HG03457 (cell line): ENCODE results near the gene ATP8A2.

Experiments used
- ATAC-seq: cut with Tn5 transposase; IDR thresholded peaks from one replicate; pipeline ENCODE4 v1.9.1; 2021; ENCODE audit warnings: moderate number of reproducible peaks; ENCODE audit not compliant: unreplicated experiment

The ATP8A2 gene

DNA sequence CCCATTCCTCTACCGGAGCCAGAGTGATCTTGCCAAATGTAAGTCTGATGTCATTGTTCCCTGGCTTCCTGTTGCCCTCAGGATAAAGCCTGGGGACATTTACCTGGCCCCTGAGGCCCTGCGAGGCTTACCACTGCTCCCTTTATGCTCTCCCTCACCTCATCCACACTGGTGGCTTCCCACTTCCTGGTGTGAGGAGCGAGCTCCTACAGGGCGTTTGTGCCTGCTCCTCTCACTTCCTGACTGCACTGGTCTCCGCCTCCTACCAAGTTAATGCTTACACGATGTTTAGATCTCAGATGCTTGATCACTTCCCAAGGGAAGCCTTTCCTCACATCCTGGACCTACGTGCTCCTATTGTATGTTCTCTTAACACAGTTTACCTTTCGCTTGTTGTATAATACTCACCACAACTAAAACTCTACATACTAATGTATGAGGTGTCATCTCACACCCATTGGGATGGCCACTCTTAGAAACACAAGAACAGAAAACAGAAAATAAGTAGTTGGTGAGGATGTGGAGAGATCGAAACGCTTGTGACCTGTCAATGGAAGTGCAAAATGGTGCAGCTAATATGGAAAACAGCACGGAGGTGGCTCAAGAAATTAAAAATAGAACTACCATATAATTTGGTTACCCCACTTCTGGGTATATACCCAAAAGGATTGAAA lies 502.4 kb downstream of the ATP8A2 start:
- ATAC-seq, result no peak

DNA sequence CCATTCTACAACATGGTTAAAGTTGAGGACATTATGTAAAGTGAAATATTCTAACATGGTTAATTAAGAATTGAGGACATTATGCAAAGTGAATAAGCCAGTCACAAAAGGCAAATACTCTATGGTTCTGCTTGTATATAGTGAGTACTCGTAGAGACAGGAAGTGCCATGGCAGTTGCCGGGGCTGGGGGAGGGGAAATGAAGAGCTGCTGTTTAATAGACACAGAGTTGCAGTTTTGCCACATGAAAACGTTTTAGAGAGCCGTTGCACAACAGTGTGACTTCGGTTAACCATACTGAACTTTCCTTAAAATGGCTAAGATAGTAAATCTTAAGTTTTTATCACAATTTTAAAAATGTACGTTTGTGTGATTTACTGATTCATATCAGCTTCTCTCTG lies 503.1 kb downstream of the ATP8A2 start:
- ATAC-seq, result no peak

DNA sequence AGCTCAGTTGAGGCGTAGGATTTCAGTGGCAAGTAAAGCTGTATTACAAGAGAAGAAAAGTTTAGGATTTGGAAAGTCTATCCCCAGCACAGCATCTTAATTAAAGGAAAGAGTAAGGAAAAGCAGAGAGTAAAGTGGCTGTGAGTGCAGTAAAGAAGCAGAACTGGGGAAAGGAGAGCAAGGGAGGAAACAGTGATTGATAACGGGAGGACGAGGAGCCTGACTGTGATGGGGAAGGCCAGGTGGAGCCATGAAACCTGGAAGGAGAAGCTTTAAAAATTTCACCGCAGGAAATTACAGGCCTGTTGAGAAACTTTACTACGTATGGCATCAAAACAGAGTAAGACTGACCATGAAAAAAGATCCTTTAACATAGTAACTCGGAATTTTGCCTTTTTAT lies 504.5 kb downstream of the ATP8A2 start:
- ATAC-seq, result no peak

DNA sequence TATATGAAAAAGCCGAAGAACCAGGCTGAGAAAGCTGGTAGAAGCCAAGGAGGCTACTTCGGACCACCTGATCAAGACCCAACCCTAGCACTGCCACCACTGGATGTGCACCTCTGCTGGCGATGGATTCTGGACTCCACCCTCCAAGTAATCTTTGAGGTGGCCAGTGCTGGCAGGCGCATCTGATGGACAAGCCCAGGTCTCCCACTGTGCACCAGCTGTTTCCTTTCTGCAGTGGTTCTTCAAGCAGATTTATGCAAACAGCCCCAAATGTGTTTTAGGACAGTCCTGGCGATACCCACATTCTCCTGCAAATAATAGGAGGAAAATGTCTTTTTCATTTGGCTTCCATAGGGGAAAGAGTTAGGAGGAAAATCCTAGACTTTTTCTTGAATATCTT lies 507.7 kb downstream of the ATP8A2 start:
- no peak for ATAC-seq

DNA sequence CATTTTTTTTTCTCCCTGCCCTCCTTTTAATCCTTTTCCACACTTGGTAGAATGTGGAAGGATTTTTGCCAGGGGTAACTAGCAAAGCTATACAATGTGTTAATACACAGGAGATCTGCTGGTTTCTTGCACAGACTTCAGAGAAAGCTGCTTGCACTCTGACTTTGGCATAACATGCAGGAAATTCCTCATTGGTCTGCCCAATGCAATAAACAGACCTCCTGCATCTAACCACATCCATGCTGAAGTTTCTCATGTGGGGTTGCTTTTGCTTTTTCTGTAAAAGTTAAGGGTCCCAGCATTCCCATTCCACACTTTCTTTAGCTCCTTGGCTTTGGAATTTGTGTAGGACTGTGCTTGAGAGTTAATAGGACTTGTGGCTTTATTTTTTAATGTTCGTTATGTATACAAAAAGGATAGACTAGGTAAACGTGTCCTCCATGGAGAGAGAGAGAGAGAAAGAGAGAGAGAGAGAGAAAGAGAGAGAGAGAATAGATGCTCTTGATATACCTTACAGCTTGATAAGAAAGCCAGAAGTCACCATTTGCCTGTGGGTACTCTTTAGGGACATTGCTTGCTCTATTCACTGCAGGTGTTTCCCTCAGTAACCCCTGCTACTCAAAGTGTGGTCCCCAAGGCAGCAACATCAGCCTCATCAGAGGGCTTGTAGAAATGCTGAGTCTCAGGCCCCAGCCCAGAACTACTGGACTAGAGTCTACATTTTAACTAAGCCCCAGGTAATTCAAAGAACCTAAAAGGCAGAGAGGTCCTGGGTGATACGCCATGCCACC lies 509.6 kb downstream of the ATP8A2 start:
- ATAC-seq, result no peak

DNA sequence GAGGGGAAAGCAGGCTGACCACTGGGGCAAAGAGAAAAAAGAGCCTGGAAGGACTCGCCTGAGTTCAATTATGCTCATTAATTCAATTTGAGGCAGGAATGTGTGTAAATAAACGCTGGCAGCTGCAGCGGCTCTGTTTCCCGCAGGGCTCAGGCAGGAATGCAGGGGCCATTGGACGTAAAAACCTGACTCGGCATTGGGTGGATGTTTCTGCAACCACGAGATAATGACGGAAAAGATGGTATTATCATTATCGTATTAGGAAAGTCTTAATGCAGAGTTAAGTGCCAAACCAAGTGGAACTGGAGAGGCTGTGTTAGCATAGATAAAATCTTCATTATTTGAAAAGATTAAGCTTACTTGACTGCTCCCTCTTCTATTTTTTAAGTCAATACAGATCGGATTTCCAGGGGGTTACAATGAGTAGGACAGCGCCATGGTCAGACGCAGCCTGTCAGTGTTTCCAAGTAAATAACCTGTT lies 510.2 kb downstream of the ATP8A2 start:
- ATAC-seq, result no peak

DNA sequence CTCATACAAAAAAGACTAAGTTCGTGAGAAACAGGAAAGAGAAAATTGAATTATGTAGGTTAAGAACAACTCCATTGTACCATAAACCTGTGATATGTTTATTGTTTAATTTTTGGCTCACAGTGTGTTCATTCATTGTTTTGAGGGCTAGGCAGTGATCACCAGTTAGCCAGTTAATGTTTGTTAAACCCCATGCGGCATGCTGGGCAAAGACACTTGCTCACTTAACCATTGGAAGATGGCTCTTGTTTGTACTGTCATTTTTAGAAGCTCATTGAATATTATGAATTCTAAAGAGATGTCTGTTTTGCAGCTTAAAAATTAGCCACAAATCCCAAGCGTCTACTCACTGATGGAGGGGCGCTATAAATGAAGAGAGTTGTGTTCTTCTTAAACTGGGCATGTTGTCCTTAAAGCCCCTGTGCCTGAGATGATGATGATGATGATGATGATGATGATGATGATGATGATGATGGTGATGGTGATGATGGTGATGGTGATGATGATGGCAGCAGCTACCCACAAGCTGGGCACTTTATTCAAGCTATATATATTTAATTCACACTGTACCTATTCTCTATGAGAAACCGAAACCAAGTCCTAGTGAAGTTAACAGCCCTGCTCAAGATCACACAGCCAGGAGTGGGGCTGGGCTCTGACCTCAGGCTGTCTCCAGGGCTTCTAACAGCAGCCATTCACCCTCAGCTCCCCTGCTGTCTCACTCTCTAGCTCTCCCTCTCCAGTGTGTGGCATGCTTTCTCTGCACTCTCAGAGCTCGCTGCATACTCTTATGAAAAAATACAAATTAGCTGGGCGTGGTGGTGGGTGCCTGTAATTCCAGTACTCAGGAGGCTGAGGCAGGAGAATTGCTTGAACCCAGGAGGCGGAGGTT lies 510.9 kb downstream of the ATP8A2 start:
- no peak for ATAC-seq

DNA sequence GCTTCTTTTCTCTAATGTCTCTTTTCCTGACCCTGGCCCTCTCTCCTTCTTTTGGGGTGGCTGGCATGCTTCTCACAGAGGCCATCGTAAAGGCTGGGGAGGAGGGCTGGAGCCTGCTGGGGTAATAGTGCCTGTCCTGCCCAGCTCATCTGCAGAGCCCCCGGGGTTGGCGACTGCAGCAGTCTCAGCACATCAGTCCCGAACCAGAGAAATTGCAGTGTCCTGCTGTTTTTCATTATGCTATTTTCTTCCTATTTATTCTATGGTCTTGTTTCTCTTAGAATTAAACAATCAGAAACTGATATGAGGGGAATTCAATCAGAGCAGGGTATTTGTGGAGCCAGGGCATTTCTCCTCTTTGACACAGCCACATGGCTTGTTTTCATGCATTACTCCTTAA lies 513.6 kb downstream of the ATP8A2 start:
- no peak for ATAC-seq

DNA sequence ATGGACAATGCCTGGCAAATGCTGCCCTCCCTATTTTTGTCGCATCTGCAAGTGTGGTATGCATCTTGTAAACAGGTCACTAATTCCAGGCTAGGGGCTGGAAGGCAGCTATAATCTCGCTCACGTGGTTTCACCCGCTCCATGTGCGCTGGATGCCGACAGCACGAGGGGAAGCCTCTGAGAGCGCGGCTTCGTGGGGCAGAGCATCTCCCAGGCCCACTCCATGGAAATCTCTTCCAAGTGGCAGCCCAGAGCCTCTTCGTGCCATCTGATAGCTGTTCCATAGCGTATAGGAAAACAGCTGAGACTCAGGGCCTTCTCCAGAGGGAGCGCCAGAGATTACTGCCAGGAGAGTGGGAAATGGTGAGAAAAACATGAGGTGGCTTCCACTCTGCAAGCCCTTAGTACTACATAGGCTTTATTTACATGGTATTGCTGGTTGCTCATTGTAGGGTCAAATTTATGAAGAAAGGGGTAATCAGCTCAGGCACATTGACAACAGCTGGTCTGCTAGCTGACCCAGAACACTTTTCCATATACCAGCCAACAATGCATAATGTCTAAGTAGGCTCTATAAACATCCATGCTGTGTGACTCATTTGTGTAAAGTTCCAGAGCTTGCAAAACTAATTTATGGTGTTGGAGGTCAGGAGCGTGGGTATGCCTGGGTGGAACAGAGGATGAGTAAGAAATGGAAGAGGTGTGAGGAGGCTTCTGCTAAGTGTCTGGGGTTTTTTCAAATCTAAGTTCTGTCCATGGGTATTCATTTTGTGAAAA lies 514.9 kb downstream of the ATP8A2 start:
- no peak for ATAC-seq

DNA sequence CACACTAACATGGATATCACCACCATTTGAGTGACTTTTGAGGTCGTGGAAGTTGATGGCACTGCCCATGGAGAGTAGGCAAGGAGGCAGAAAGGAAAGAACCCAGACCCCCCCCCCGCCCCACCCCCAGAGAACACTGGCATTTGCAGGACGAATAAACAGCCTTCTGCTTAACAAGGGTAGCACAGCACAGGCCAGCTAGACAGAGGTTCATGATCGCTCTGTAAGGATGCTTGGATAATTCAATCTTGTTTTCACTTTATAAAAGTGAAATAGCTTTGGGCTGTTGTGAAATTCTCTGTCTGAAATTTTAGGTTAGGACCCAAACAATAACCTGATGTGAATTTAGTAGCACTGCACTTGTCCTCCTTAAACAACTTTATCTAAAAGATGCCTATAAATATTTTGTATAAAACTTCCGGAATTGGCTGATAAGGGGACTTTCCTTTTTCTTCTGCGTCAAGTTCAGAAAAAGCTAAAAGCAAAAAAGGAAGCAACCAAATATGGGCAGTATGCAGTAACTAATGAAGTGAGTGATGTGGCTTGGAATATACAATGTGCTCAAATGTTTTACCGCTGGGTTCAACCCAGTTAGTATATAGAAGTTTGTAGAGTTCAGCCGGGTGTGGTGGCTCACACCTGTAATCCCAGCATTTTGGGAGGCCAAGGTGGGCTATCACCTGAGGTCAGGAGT lies 516.3 kb downstream of the ATP8A2 start:
- no peak for ATAC-seq

DNA sequence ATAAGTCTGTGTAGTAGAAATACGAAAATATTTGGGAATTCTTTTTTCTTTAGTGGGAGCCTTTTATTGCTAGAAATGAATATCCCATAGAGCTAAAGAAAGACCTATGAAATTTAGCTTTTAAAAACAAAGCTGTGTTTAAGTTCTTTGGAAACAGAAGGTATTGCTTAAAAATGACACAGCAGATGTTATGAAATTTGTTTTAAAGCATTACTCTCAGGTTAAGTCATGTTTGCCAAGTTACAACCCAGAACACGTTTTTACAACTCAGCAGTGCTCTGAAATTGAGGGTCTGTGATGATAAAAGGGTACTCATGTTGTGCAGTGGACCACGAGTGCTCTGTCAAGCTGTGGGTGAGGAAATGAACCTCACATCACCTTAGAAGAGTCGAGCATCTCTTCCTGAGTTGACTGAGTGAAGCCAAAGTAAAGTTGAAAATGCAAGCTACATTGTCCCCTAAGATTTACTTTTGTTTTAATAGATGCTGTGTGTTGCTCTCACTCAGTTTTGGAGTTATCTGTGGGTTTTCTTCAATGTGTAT lies 519.0 kb downstream of the ATP8A2 start:
- ATAC-seq, result no peak

DNA sequence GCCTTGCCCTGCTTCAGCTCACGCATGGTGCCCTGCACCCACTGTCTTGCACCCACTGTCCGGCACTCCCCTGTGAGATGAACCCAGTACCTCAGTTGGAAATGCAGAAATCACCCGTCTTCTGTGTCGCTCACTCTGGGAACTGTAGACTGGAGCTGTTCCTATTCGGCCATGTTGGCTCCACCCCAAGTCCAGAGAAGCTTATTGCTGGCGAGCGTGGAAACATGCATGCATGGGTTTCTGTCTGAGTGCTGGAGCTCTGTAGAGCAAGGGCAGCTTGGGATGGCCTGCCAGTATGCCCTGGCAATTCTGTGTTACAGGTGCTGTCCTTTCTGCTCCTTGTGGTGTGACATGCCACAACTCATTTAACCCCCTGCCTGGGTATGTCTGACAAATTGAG lies 527.2 kb downstream of the ATP8A2 start:
- ATAC-seq, result no peak

DNA sequence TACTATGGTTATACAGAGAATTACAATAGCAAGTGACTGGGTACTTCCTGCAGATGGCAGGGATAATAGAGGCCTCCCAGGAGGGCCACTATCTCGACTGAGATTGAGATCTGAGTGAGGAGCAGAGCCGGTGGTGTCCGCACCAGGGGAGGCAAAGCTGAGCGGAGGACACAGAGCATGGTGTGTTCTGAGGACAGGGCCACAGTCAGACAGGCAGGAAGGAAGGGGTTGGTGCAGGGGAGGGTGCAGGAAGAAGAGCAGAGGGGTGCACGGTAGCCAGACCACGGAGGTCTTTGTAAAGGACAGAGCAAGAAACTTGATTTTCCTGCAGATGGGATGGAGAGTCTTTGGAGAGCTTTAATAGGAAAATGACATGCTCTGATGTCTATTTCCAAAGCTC lies 527.7 kb downstream of the ATP8A2 start:
- no peak for ATAC-seq

DNA sequence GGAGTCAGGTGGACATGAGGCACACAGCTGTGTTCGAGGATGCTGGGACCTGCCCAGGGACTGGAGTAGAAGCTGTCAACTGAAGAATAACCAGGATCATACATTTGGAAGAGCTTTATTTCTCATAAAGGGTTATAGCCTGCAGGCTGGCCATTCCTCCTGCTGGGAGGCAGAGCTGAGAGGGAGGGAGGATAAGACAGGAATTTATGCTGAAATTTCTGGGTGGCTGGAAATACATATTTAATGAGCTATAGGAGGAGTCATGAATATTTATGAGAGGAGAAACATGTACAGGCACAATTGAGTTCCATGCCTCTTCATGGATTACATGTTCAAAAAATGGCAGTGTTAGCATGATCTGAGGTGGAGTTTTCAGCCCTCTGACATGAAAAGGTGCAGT lies 528.2 kb downstream of the ATP8A2 start:
- ATAC-seq, result no peak

DNA sequence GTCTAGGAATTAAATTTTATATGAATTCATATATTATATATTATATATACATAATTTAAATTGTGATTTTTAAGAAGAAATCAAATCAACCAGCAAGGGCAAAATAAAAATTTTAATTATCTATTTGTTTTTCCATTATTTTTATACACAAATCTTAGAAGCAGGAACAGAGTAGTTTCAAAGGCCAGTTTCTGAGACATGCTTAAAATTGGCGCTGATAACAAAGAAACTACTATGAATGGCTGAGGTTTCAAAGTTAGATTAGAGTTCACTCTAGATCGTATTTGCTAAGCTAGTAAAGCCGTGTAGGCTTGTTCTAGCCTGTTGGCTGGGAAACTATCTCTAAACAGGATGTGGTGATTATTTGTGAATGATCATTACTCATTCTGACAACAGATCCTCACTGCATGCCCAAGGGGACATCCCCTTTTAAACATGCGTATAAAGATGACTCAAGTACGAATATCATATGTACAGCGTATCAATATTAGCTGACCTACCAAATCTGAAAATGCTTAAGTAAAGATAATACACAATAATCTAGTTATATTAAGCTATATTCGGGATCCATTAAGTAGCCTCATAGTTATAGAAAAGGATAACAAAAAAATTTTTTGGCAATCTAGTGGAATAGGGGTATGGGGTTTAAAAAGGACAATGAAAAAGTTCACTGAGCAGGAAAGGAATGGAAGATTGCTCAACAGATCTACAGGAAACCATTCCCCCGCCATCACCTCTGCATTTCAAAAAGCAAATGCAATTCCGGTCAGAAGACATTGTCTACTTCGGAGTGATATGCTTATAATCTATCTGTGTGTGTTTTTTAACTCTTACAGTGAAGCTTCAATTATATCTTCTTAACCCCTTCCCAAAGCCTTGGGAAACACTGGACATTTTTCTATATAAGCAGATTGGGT lies 529.9 kb downstream of the ATP8A2 start:
- ATAC-seq, result peak; percentile 94

DNA sequence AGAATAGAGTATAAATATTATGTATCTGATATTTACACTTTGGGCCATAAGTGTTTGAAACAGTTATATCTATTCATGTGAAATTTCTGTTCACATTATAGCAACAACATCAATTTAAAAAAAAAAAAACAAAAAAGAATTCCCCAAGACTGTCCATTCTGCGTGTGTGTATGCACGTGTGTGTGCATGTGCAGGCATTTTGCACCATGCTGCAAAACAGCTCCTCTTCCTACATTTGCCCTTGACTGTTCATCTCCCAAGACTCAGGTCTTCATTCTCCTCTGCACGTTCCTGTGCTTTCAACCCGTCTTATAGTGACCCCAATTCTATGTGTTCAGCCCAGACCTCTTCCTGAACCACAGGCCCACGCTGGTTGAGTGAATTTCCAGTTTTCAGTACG lies 530.7 kb downstream of the ATP8A2 start:
- ATAC-seq, result no peak

DNA sequence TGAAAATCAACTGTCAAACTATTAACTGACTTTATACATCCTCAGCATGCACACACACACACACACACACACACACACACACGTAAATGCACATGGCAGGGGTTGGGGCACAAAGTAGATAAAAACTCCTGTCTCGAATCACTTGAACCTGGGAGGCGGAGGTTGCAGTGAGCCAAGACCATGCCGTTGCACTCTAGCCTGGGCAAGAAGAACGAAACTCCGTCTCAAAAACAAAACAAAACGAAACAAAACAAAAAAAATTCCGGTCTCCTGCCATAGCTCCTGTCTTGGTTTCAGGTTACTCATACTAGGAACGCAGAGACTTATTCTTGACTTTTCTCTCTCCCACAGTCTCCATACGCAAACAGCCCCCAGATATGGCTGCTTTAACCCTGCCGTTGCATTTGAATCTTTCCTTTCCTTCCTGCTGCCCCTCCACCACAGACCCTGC lies 531.1 kb downstream of the ATP8A2 start:
- ATAC-seq, result no peak

DNA sequence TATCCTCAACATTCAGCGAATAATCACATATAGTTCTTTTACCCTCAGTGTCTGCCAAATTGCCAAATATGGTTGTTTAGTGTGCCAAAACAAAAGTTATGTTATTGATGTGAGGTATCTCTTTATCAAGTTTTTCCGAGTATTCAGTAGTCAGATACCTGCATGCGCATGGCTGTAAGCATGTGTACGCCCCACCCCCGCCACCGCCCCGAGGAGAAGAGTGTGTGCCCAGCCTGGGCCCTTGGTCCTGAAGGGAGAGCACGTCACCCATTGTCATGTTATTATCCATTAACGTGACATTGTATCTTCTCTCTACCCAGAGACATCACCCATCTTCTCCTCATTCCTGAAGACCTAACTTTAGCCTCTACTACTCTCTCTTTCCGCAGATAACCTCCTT lies 533.1 kb downstream of the ATP8A2 start:
- ATAC-seq, result no peak

DNA sequence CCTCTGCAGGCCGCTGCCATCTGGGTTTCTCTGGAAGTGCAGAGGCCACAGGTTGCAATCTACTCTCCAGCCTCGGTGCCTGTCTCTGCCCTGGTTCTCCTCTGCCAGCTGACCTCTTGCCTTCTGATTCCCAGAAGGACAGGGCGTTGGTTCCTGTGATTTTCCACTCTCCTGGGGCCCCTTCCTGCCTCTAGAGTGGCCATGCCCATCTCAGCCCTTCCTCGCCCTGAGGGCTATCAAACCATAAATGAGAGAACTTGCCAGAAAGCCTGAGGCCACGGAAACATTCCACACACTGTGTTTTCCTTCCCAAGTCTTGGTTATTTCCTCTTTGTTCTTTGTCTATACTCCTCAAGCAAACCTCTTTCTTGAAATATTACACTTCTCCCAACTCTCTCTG lies 533.8 kb downstream of the ATP8A2 start:
- no peak for ATAC-seq
